Ectodermal cell (in vitro differentiated cells): ENCODE measurements around the gene MAST3.

ENCODE experiments used
- H3K27ac ChIP-seq: 2 replicates; pipeline ENCODE4 v1.7.0; 2013; ENCODE audit warnings: mild to moderate bottlenecking, low read depth, low read length; ENCODE audit not compliant: insufficient read depth, poor library complexity, severe bottlenecking
- H3K27me3 ChIP-seq: 2 replicates; pipeline ENCODE4 v1.7.0; 2013; ENCODE audit warnings: mild to moderate bottlenecking, low read length; ENCODE audit not compliant: insufficient read depth, control insufficient read depth, poor library complexity, severe bottlenecking
- H3K36me3 ChIP-seq: one replicate; pipeline ENCODE4 v1.7.0; 2013; ENCODE audit warnings: low read length; ENCODE audit not compliant: control insufficient read depth, insufficient read depth
- H3K4me1 ChIP-seq: one replicate; pipeline ENCODE4 v1.7.0; 2013; ENCODE audit warnings: low read length; ENCODE audit not compliant: control insufficient read depth, insufficient read depth
- H3K4me3 ChIP-seq: 2 replicates; pipeline ENCODE4 v1.7.0; 2013; ENCODE audit warnings: low read depth, low read length, control low read depth; ENCODE audit not compliant: insufficient read depth
- H3K9me3 ChIP-seq: 2 replicates; pipeline ENCODE4 v1.7.0; 2013; ENCODE audit warnings: mild to moderate bottlenecking, low read length, moderate library complexity; ENCODE audit not compliant: control insufficient read depth
- WGBS, 2 experiments: methylation state at CpG; one replicate each; pipeline ENCODE4 v1.1.7; 2013; ENCODE audit warnings: missing lambda C conversion rate in 2 of 2; 5-methylcytosine and 5-hydroxymethylcytosine counted together

Gene MAST3

GRCh38 chr19:18176367-18177310 lies 79.1 kb downstream of the MAST3 start:
- Histone ChIP-seq H3K27ac (no peak overlapping the region), H3K4me3 (no peak overlapping the region)
- 93 to 95% methylated on average over 18 to 19 of the region's 19 CpGs for WGBS, 2 experiments

GRCh38 chr19:18179957-18180356 lies 82.4 kb downstream of the MAST3 start:
- no peaks in the 10 kb centered on the region for H3K36me3 ChIP-seq
- H3K27ac ChIP-seq = no peak overlapping the region
- no peak overlapping the region for H3K4me3 ChIP-seq
- no peaks in the 10 kb centered on the region for H3K4me1 ChIP-seq
- no peaks in the 10 kb centered on the region for H3K9me3 ChIP-seq
- H3K27me3 ChIP-seq = peaks cover 7% of the 10 kb centered on the region
- WGBS, 2 experiments = 81 to 100% methylated on average over 2 to 5 of the region's 5 CpGs

More at GRCh38 chr19:18176367-18177310, 79.1 kb downstream of the MAST3 start:
- no peaks in the 10 kb centered on the region for H3K9me3 ChIP-seq
- peaks cover 9% of the 10 kb centered on the region for H3K4me1 ChIP-seq
- H3K36me3 ChIP-seq = no peaks in the 10 kb centered on the region
- H3K27me3 ChIP-seq = peaks cover 27% of the 10 kb centered on the region

GRCh38 chr19:18183529-18183928 lies 86.0 kb downstream of the MAST3 start:
- no peak overlapping the region for H3K27ac ChIP-seq
- no peaks in the 10 kb centered on the region for H3K27me3 ChIP-seq
- no peaks in the 10 kb centered on the region for H3K36me3 ChIP-seq
- H3K4me3 ChIP-seq = no peak overlapping the region
- H3K9me3 ChIP-seq = no peaks in the 10 kb centered on the region
- no peaks in the 10 kb centered on the region for H3K4me1 ChIP-seq

DNA sequence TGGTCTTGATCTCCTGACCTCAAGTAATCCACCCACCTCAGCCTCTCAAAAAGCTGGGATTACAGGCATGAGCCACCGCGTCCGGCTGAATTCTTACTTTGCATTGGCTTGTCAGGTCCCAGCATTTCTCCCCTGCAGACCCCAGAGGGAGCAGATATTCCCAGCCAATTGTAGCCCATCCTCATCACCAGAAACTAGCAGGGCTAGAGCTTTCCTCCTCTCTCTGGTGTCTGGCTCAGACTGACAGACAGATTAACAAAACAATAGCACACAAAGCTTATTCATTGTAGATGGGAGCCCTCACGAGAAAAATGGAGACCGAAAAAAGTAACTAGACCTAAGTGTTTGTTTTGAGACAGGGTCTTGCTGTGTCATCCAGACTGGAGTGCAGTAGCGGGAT lies 88.0 kb downstream of the MAST3 start:
- 32 to 44% methylated on average over 6 of the region's 6 CpGs for WGBS, 2 experiments
- Histone ChIP-seq H3K9me3 (no peaks in the 10 kb centered on the region), H3K36me3 (no peaks in the 10 kb centered on the region), H3K27me3 (no peaks in the 10 kb centered on the region), H3K4me1 (no peaks in the 10 kb centered on the region), H3K4me3 (no peak overlapping the region), H3K27ac (no peak overlapping the region)

DNA sequence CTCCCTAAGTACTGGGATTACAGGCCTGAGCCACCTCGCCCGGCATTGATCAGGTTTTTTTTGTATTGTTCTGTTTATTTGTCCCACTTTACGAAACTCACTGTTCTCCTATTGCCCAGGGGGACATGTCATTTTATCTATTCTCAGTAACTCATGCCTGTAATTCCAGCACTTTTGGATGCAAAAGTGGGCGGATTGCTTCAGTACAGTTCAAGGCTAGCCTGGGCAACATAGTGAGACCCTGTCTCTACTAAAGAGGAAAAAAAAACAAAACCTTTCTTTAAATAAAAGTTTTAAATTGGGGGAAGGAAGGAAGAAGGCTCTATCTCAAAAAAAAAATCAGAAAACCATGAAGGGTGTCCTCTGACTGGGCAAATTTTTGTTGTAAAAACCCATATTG lies 92.7 kb downstream of the MAST3 start:
- no peak overlapping the region for H3K4me3 ChIP-seq
- no peaks in the 10 kb centered on the region for H3K36me3 ChIP-seq
- H3K27me3 ChIP-seq = no peaks in the 10 kb centered on the region
- peaks cover 11% of the 10 kb centered on the region for H3K4me1 ChIP-seq
- H3K9me3 ChIP-seq = no peaks in the 10 kb centered on the region
- 89% methylated on average over 4 of the region's 4 CpGs for WGBS, 2 experiments
- H3K27ac ChIP-seq = no peak overlapping the region

- 91 to 93% methylated on average over 5 of the region's 5 CpGs for WGBS, 2 experiments
- peaks cover 11% of the 10 kb centered on the region for H3K4me1 ChIP-seq
- H3K4me3 ChIP-seq = peak overlapping the region; percentile 22
- no peak overlapping the region for H3K27ac ChIP-seq
- no peaks in the 10 kb centered on the region for H3K9me3 ChIP-seq
- H3K27me3 ChIP-seq = no peaks in the 10 kb centered on the region
- H3K36me3 ChIP-seq = no peaks in the 10 kb centered on the region
These were observed 94.1 kb downstream of the MAST3 start for GRCh38 chr19:18191640-18192062.

DNA sequence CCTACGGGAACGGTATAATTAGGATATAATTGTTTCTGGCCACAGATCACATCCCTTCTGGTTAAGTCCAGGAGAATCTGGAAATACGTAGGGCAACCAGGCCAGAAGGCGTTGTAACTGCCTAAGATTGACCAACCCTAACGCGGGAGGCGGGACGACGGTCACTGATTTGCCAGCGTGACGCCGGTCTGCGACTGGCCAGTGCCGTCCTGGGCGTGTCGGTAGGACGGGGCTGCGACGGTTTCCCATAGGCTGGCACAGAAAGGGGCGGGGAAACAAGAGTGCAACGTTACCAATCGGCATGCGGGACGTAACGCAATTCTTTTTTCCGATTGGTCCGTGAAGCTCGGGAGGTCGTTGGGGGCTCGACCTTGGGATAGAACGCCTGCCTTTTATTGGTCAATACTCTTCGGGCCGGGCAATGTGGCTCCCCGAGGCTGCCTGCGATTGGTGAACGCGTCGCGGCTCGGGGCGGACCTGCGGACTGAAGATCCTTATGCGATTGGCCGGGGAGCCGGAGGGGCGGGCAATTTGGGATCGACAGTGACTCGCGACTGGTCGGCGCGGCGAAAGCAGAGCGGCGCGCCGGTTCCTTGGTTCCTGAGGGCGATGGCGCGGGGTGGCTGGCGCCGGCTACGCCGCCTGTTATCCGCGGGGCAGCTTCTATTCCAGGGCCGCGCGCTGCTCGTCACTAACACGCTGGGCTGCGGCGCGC lies 95.3 kb downstream of the MAST3 start, which contains the start of gene MPV17L2:
TSS of gene MPV17L2 (plus strand) at position 546 of the 715 bp plus-strand sequence. CDS start at position 610, 64 bp downstream.
- Histone ChIP-seq H3K4me1 (peaks cover 11% of the 10 kb centered on the region), H3K27me3 (no peaks in the 10 kb centered on the region), H3K9me3 (no peaks in the 10 kb centered on the region), H3K4me3 (peak within 1 kb of the TSS; percentile 95), H3K36me3 (no peaks in the 10 kb centered on the region), H3K27ac (peak within 1 kb of the TSS; percentile 83)
- 0 to 1% methylated on average over 74 of the region's 74 CpGs for WGBS, 2 experiments

DNA sequence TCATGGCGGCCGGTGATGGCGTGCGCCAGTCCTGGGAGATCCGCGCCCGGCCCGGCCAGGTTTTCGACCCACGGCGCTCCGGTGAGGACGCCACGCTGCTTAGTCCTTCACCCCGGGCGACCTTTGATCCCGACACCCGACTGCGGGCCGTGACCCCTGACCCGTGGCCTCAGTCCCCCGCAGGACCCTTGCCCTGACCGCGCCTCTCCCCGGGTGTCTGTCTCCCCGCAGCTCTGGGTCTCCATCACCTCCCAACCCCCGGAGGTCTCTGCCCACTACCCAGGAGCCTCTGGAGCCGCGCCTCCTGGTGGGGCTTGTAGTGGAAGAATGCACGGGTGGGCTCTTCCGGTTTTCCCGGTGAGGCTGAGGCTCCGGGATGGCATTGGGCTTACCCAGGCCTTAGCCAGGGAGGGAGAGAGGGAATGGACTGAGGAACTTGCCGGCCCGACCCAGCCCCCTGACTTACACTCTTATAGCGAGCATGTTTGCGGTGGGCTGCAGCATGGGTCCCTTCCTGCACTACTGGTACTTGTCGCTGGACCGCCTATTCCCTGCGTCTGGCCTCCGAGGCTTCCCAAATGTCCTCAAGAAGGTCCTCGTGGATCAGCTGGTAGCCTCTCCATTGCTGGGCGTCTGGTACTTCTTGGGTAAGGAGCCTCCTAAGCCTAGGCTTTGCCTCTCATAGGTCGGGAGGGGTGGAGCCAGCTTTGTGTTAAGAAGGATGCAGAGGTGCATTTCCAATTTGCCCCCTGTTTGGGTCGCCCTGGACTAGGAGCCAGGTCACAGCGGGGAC lies 96.0 kb downstream of the MAST3 start:
- peaks cover 11% of the 10 kb centered on the region for H3K4me1 ChIP-seq
- H3K36me3 ChIP-seq = no peaks in the 10 kb centered on the region
- no peaks in the 10 kb centered on the region for H3K9me3 ChIP-seq
- H3K27ac ChIP-seq = peak overlapping the region; percentile 11
- H3K27me3 ChIP-seq = no peaks in the 10 kb centered on the region
- peak overlapping the region; percentile 95 for H3K4me3 ChIP-seq
- 8 to 9% methylated on average over 46 of the region's 46 CpGs for WGBS, 2 experiments

GRCh38 chr19:18194181-18194530 lies 96.6 kb downstream of the MAST3 start:
- no peaks in the 10 kb centered on the region for H3K27me3 ChIP-seq
- 81 to 83% methylated on average over 12 of the region's 12 CpGs for WGBS, 2 experiments
- no peak overlapping the region for H3K27ac ChIP-seq
- H3K9me3 ChIP-seq = no peaks in the 10 kb centered on the region
- peaks cover 11% of the 10 kb centered on the region for H3K4me1 ChIP-seq
- H3K4me3 ChIP-seq = peak overlapping the region; percentile 95
- no peaks in the 10 kb centered on the region for H3K36me3 ChIP-seq
